WTC11 (cell line): Measurements from ENCODE around the gene KLK13. TPM values are rescaled to one million over a fixed set of nuclear protein-coding genes. Genes with fewer than 3 reads are reported as not detected.

Source experiments
- ATAC-seq: fragments of 200-7000 bp; cut with Tn5 transposase; 2 replicates; pipeline ENCODE4 v1.10.0; 2021; ENCODE audit warnings: mild to moderate bottlenecking, moderate library complexity
- CTCF ChIA-PET: fragments of 300-600 bp; sonication (Branson Sonifier 250); formaldehyde crosslinking; loops from one replicate; lab custom pipeline; 2021; ENCODE audit warnings: antibody characterized with exemption; lab: Charles Lee
- POLR2A ChIA-PET: fragments of 350-600 bp; sonication (Branson Sonifier 250); formaldehyde crosslinking; loops from one replicate; lab custom pipeline; 2021; ENCODE audit warnings: antibody characterized with exemption; lab: Charles Lee
- DNase-seq: peaks from one replicate; pipeline ENCODE4 v3.0.0; 2021; ENCODE audit warnings: low spot score
- H3K27ac Mint-ChIP-seq: 2 replicates; pipeline ENCODE4 v1.8.0; 2021; ENCODE audit warnings: mixed read lengths
- H3K27me3 Mint-ChIP-seq: 2 replicates; pipeline ENCODE4 v1.8.0; 2021; ENCODE audit warnings: low read depth, mild to moderate bottlenecking, moderate library complexity, mixed read lengths
- H3K36me3 Mint-ChIP-seq: 2 replicates; pipeline ENCODE4 v1.8.0; 2021; ENCODE audit warnings: mixed read lengths
- H3K4me1 Mint-ChIP-seq: 2 replicates; pipeline ENCODE4 v1.8.0; 2022; ENCODE audit warnings: mixed read lengths
- H3K4me3 Mint-ChIP-seq: 2 replicates; pipeline ENCODE4 v1.8.0; 2021; ENCODE audit warnings: mild to moderate bottlenecking, moderate library complexity, mixed read lengths
- H3K9me3 Mint-ChIP-seq: 2 replicates; pipeline ENCODE4 v1.8.0; 2021; ENCODE audit warnings: mixed read lengths
- ESRRA ChIP-seq: sonication (generic); formaldehyde crosslinking; IDR thresholded peaks from 2 replicates; pipeline ENCODE4 v1.8.1; 2022; ENCODE audit warnings: mild to moderate bottlenecking, missing genetic modification reagents, borderline replicate concordance
- FOXJ3 ChIP-seq: sonication (generic); formaldehyde crosslinking; IDR thresholded peaks from 2 replicates; pipeline ENCODE4 v1.9.0; 2021; ENCODE audit warnings: missing genetic modification reagents, mild to moderate bottlenecking, borderline replicate concordance
- FOXK1 ChIP-seq: sonication (generic); formaldehyde crosslinking; IDR thresholded peaks from 2 replicates; pipeline ENCODE4 v1.8.0; 2022; ENCODE audit warnings: mild to moderate bottlenecking, moderate library complexity, missing genetic modification reagents
- KAT7 ChIP-seq: sonication (generic); formaldehyde crosslinking; IDR thresholded peaks from 2 replicates; pipeline ENCODE4 v1.8.1; 2023; ENCODE audit warnings: missing genetic modification reagents, mild to moderate bottlenecking, borderline replicate concordance
- NR1H2 ChIP-seq: sonication (generic); formaldehyde crosslinking; IDR thresholded peaks from 2 replicates; pipeline ENCODE4 v1.9.0; 2021; ENCODE audit warnings: mild to moderate bottlenecking, moderate library complexity, missing genetic modification reagents
- PRRX2 ChIP-seq: fragments of 250-450 bp; sonication (Bioruptor Pico); IDR thresholded peaks from 2 replicates; pipeline ENCODE4 v1.8.0; 2021; ENCODE audit warnings: mild to moderate bottlenecking
- TCF7 ChIP-seq: sonication (generic); formaldehyde crosslinking; IDR thresholded peaks from 2 replicates; pipeline ENCODE4 v1.8.0; 2022; ENCODE audit warnings: mild to moderate bottlenecking, low read depth, missing genetic modification reagents, moderate library complexity
- total RNA-seq: library from RNA; stranded (reverse); gene quantifications from 3 replicates; pipeline ENCODE4 v1.2.3, GENCODE V29; 2021
- TF ChIP-seq, protein P1 (sequence below): sonication (generic); formaldehyde crosslinking; IDR thresholded peaks from 2 replicates; pipeline ENCODE4 v1.8.1; 2023; ENCODE audit warnings: mild to moderate bottlenecking, missing genetic modification reagents, moderate library complexity
- TF ChIP-seq, protein P2 (sequence below): fragments of 200-600 bp; IDR thresholded peaks from 2 replicates; pipeline ENCODE4 v1.8.0; 2022; ENCODE audit warnings: antibody characterized with exemption
- TF ChIP-seq, protein P3 (sequence below): sonication (generic); formaldehyde crosslinking; IDR thresholded peaks from 2 replicates; pipeline ENCODE4 v1.8.1; 2022; ENCODE audit warnings: low read depth, mild to moderate bottlenecking, moderate library complexity, missing genetic modification reagents, borderline replicate concordance
- TF ChIP-seq, protein P4 (sequence below): fragments of 250-450 bp; sonication (Bioruptor Pico); IDR thresholded peaks from 2 replicates; pipeline ENCODE4 v1.9.0; 2021; ENCODE audit warnings: mild to moderate bottlenecking
- TF ChIP-seq, protein P5 (sequence below): sonication (generic); formaldehyde crosslinking; conservative IDR thresholded peaks from 2 replicates; pipeline ENCODE4 v1.8.1; 2022; ENCODE audit warnings: mild to moderate bottlenecking, missing genetic modification reagents
- TF ChIP-seq, protein P6 (sequence below): sonication (generic); formaldehyde crosslinking; IDR thresholded peaks from 2 replicates; pipeline ENCODE4 v1.8.0; 2022; ENCODE audit warnings: mild to moderate bottlenecking, missing genetic modification reagents

Gene KLK13
- total RNA-seq, 1 experiment from 2014 or later = 3.1 TPM

DNA sequence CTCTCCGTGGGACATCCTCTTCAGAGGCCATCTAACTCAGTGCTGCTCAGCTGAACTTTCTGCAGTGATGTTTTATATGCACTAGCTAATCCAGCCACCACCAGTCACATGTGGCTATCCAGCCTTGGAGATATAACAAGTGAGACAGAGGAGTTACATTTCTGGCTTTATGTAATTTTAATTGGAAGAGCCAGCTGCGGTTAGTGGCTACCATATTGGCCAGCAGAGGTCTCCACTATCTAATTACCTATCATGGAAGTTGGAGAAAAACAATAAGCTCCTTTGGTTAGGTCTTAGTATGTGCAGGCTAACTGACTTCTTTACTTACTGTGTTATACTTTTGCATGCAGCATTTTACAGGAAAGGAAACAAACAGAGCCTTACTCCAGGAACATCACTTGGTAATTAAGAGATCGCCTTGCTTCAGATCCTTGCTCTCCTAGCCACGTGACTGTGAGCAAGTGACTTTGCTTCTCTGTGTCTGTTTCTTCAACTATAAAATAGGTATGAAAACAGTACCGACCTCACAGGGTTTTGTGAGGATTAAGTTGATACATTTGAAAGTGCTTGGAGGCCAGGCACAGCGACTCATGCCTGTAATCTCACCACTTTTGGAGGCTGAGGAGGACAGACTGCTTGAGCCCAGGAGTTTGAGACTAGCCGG, 43.8 kb downstream of the KLK13 start:
- Mint-ChIP-seq H3K36me3 (no peaks in the 10 kb centered on the region), H3K27ac (no peak overlapping the region), H3K27me3 (peaks cover 45% of the 10 kb centered on the region), H3K4me1 (peaks cover 38% of the 10 kb centered on the region), H3K4me3 (no peak overlapping the region), H3K9me3 (no peaks in the 10 kb centered on the region)
- ChIA-PET CTCF (interaction anchor here (0.6 to 8.5 kb wide), 35 partner anchors 11 to 1646 kb away, joined by 3 to 347 read pairs (median 4); partner anchors contain the start of genes CLEC11A, KLK12, KLK13 and KLK7), POLR2A (interaction anchor here (0.5 to 1.1 kb wide), 7 partner anchors 8 to 112 kb away, joined by 3 to 4 read pairs (median 3); no protein-coding TSS in a partner anchor)
- DNase-seq = no peak
- TF ChIP-seq, protein P1, sequence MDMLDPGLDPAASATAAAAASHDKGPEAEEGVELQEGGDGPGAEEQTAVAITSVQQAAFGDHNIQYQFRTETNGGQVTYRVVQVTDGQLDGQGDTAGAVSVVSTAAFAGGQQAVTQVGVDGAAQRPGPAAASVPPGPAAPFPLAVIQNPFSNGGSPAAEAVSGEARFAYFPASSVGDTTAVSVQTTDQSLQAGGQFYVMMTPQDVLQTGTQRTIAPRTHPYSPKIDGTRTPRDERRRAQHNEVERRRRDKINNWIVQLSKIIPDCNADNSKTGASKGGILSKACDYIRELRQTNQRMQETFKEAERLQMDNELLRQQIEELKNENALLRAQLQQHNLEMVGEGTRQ (CRISPR knock-in tag) = 0 out of 2 replicates have a peak, but pooled peaks have one; percentile 24
- TF ChIP-seq, protein P2, sequence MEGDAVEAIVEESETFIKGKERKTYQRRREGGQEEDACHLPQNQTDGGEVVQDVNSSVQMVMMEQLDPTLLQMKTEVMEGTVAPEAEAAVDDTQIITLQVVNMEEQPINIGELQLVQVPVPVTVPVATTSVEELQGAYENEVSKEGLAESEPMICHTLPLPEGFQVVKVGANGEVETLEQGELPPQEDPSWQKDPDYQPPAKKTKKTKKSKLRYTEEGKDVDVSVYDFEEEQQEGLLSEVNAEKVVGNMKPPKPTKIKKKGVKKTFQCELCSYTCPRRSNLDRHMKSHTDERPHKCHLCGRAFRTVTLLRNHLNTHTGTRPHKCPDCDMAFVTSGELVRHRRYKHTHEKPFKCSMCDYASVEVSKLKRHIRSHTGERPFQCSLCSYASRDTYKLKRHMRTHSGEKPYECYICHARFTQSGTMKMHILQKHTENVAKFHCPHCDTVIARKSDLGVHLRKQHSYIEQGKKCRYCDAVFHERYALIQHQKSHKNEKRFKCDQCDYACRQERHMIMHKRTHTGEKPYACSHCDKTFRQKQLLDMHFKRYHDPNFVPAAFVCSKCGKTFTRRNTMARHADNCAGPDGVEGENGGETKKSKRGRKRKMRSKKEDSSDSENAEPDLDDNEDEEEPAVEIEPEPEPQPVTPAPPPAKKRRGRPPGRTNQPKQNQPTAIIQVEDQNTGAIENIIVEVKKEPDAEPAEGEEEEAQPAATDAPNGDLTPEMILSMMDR = peak; percentile 47
- TF ChIP-seq, protein P3, sequence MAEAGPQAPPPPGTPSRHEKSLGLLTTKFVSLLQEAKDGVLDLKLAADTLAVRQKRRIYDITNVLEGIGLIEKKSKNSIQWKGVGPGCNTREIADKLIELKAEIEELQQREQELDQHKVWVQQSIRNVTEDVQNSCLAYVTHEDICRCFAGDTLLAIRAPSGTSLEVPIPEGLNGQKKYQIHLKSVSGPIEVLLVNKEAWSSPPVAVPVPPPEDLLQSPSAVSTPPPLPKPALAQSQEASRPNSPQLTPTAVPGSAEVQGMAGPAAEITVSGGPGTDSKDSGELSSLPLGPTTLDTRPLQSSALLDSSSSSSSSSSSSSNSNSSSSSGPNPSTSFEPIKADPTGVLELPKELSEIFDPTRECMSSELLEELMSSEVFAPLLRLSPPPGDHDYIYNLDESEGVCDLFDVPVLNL (CRISPR knock-in tag) = no peak
- ATAC-seq = peak; percentile 11; the same call in 1 of the 2 replicates

DNA sequence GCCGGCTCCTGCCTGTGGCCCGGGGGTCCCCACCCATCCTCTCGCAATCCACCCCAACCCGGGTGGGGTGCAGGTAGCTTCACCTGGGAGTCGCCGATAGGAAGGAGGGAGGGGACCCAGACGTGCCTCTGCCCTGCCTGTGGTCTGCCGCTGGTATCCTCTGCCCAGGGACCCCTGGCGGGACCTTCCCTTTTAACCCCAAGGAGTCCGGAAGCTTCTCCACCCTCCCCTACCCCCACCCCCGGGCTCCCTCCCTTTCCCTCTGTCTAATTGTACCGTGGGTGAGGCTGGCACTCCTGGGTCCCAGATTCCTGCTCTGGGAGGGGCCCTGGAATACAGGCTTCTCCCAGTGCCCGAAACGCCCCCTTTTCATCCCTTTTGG, 45.4 kb downstream of the KLK13 start, which contains the start of gene KLK10:
Gene KLK10, minus strand, starts transcription at position 166 of the 382 bp plus-strand sequence. CDS start 579 bp downstream, outside the sequence.
- Mint-ChIP-seq H3K4me1 (peaks cover 24% of the 10 kb centered on the region), H3K36me3 (no peaks in the 10 kb centered on the region), H3K27me3 (peaks cover 49% of the 10 kb centered on the region), H3K4me3 (peak within 1 kb of the TSS; percentile 89), H3K9me3 (no peaks in the 10 kb centered on the region)
- ChIA-PET POLR2A (interaction anchor here (0.6 to 1.0 kb wide), 3 partner anchors 15 to 412 kb away, joined by 3 to 4 read pairs (median 3); partner anchors contain the start of genes KLK12 and KLK13), CTCF (interaction anchor here (0.6 to 8.5 kb wide), 11 partner anchors 18 to 350 kb away, joined by 3 to 347 read pairs (median 5); partner anchors contain the start of genes KLK13 and KLK8)
- no peak for ATAC-seq
- TF ChIP-seq, protein P4, sequence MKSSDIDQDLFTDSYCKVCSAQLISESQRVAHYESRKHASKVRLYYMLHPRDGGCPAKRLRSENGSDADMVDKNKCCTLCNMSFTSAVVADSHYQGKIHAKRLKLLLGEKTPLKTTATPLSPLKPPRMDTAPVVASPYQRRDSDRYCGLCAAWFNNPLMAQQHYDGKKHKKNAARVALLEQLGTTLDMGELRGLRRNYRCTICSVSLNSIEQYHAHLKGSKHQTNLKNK (CRISPR knock-in tag) = no peak
- TF ChIP-seq PRRX2 (CRISPR knock-in tag) (no peak), KAT7 (CRISPR knock-in tag) (no peak), FOXJ3 (CRISPR knock-in tag) (no peak), ESRRA (CRISPR knock-in tag) (no peak)
- TF ChIP-seq, protein P5, sequence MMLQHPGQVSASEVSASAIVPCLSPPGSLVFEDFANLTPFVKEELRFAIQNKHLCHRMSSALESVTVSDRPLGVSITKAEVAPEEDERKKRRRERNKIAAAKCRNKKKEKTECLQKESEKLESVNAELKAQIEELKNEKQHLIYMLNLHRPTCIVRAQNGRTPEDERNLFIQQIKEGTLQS (CRISPR knock-in tag) = no peak
- TF ChIP-seq, all 79 proteins: peak for 0
- no peak for DNase-seq
- H3K27ac Mint-ChIP-seq = peak within 1 kb of the TSS; percentile 3; the same call in 1 of the 2 replicates

DNA sequence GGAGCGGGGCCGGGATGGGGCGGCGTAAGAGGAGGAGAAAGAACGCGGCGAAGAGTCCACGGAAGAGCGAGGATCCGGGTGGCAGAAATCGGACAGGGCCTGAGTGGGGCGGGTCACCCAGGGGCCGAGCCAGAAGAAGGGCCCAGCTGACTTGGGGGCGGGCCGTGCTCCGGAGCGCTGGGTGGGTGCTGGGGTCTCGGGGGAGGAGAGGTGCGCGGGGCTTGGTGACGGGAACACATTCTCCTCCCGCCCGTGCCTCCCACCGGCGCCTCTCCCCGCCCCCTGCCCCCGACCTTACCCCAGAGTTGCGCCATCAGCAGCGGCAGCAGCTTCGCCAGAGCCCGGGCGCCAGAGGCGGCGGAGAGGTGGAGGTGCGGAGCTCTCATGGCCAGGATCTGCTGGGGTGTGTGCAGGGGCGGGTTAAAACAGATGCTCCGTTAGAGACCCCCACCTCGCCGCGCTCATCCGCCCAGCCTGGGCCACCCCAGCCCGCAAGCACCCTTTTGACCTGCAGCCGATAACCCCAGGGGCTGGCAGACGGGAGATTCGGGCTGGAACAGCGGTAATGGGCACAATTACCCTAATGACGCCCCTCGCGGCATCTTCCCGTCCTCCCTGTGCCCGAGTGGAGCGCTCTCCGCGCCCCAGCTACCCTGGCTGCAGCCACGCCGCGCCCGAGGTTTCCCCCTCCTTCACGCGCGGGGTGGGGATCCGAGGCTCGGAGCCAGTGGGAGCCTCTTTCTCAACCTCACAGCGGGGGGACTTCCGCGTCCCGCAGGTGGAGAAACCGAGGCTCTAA, 45.9 kb downstream of the KLK13 start:
- ChIA-PET CTCF (interaction anchor here (0.6 to 8.5 kb wide), 11 partner anchors 17 to 349 kb away, joined by 3 to 347 read pairs (median 5); partner anchors contain the start of genes KLK13 and KLK8), POLR2A (interaction anchor here (0.6 to 1.0 kb wide), 3 partner anchors 16 to 411 kb away, joined by 3 to 4 read pairs (median 3); partner anchors contain the start of genes KLK12 and KLK13)
- ATAC-seq (peak; percentile 22), DNase-seq (peak; percentile 55)
- 0 out of 2 replicates have a peak, but pooled peaks have one; percentile 27 for TF ChIP-seq FOXK1 (CRISPR knock-in tag)
- TF ChIP-seq TCF7 (CRISPR knock-in tag) = no peak
- no peak for TF ChIP-seq NR1H2 (CRISPR knock-in tag)
- TF ChIP-seq, protein P6, sequence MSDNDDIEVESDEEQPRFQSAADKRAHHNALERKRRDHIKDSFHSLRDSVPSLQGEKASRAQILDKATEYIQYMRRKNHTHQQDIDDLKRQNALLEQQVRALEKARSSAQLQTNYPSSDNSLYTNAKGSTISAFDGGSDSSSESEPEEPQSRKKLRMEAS = 0 out of 2 replicates have a peak, but pooled peaks have one; percentile 36
- Mint-ChIP-seq H3K4me3 (peak overlapping the region; percentile 89), H3K4me1 (peaks cover 22% of the 10 kb centered on the region), H3K9me3 (no peaks in the 10 kb centered on the region), H3K36me3 (no peaks in the 10 kb centered on the region), H3K27me3 (peaks cover 50% of the 10 kb centered on the region), H3K27ac (no peak overlapping the region)
